NT2/D1 (cell line): ENCODE data around the gene TMBIM1.

ENCODE experiments used
- YY1 ChIP-seq: IDR thresholded peaks from 2 replicates; pipeline ENCODE4 v1.6.1; 2011; ENCODE audit not compliant: insufficient read length, insufficient read depth
- ZNF274 ChIP-seq: IDR thresholded peaks from 2 replicates; pipeline ENCODE4 v1.6.1; 2011; ENCODE audit warnings: mild to moderate bottlenecking, low read depth, low read length

DNA sequence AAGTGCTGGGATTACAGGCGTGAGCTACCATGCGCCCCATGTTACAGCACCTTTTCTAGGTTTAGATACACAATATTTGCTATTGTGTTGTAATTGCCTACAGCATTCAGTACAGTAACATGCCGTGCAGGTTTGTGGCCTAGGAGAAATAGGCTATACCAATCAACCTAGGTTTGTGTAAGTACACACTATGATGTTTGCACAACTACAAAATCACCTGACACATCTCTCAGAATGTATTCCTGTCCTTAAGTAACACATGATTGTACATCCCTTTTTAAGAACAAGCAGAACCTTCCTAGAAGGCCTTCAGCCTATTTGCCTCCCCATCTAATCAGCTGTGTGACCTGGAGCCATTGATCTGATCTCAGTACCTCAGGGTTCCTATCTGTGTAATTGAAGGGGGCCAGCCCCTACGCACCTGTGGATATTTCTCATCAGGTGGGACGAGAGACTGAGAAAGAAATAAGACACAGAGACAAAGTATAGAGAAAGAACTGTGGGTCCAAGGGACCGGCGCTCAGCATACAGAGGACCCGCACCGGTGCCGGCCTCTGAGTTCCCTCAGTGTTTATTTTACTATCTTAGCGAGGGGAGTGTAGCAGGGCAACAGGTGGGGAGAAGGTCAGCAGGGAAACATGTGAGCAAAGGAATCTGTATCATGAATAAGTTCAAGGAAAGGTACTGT is 18.7 kb upstream of the TMBIM1 start:
- no peak for TF ChIP-seq YY1
- TF ChIP-seq ZNF274 = no peak
